ENCODE measurements around the gene EHBP1. TPM values are rescaled to one million over a fixed set of nuclear protein-coding genes. Genes with fewer than 3 reads are reported as not detected.

Gene EHBP1
- total RNA-seq, 2 experiments from 2014 or later = 21.4 to 22.3 TPM

DNA sequence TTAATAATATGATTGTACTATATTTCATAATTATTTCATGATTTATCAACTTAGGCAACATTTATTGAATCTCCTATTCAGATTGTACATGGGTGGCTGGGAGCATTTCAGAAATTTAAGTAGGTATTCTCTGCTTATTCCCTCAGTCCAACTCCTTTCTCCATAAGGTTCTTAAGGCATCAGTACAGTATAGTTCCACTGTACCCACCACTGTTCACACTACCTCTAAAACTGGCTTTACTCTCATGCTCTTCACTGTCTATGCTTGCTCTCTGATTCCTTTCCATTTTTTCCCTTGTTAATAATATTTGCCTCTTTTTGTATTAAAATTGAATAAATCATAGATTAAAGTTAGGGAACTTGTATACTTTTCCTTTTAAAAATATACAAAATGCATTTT lies 89.8 kb downstream of the EHBP1 start:
- H3K4me3 Mint-ChIP-seq = no peak overlapping the region
- ChIA-PET POLR2A (no interaction called here), CTCF (no interaction called here)
- Histone ChIP-seq H3K27me3 (ENCODE audit: control insufficient read depth in 1 of 2, insufficient read depth in 2 of 2, low read length in 2 of 2) (no peaks in the 10 kb centered on the region), H3K4me3 (ENCODE audit: low read length) (no peak overlapping the region), H3K9me3 (ENCODE audit: control insufficient read depth in 1 of 2, insufficient read depth in 1 of 2, low read length in 2 of 2) (no peaks in the 10 kb centered on the region), H3K36me3 (ENCODE audit: insufficient read depth, low read length) (no peaks in the 10 kb centered on the region), H3K4me1 (ENCODE audit: insufficient read depth, low read length) (no peaks in the 10 kb centered on the region), H3K27ac (ENCODE audit: low read depth in 1 of 2, low read length in 2 of 2) (no peak overlapping the region)
- H3K27ac Mint-ChIP-seq = no peak overlapping the region
- no peak for ATAC-seq (ENCODE audit: poor library complexity)
- no peaks in the 10 kb centered on the region for H3K9me3 Mint-ChIP-seq
- no peak for TF ChIP-seq CTCF (IDR thresholded peaks at IDR 0.05)
- peaks cover 16% of the 10 kb centered on the region for H3K4me1 Mint-ChIP-seq (ENCODE audit: low read depth)
- H3K27me3 Mint-ChIP-seq = no peaks in the 10 kb centered on the region
- no peaks in the 10 kb centered on the region for H3K36me3 Mint-ChIP-seq (ENCODE audit: low read depth)
- DNase-seq = no peak
- intact Hi-C loops (cut with DNase I, micrococcal nuclease) = no loop called here

GRCh38 chr2:62797107-62797506 lies 91.6 kb downstream of the EHBP1 start:
- POLR2A ChIA-PET = no interaction called here

DNA sequence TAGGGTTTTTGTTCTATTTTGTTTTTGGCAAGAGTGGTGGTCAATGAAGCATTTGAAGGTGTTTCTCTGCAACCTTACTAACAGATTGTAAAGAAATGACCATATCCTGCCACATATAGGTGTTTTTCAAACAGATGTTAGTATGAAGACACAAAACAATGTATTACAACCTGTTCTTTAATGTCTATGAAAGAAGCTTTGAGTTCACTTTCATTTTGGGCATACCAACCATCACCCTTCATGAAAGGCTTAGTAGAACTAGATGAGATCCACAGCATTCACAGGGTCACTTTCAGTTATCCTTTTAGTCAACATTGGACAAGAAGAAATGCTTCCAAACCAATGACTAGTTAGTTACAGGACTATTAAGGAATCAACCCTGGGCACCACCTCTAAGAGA lies 95.1 kb downstream of the EHBP1 start:
- no peaks in the 10 kb centered on the region for H3K4me1 ChIP-seq (ENCODE audit: insufficient read depth, low read length)
- no peaks in the 10 kb centered on the region for H3K9me3 Mint-ChIP-seq
- no peak overlapping the region for H3K27ac Mint-ChIP-seq
- ATAC-seq (ENCODE audit: poor library complexity) (no peak), DNase-seq (no peak)
- H3K4me3 Mint-ChIP-seq = no peak overlapping the region
- H3K36me3 Mint-ChIP-seq (ENCODE audit: low read depth) = peaks cover 15% of the 10 kb centered on the region
- POLR2A ChIA-PET = no interaction called here
- H3K27ac ChIP-seq (ENCODE audit: low read depth in 1 of 2, low read length in 2 of 2) = no peak overlapping the region
- no peak overlapping the region for H3K4me3 ChIP-seq (ENCODE audit: low read length)
- no peaks in the 10 kb centered on the region for H3K9me3 ChIP-seq (ENCODE audit: control insufficient read depth in 1 of 2, insufficient read depth in 1 of 2, low read length in 2 of 2)
- H3K4me1 Mint-ChIP-seq (ENCODE audit: low read depth) = peaks cover 36% of the 10 kb centered on the region
- no peaks in the 10 kb centered on the region for H3K36me3 ChIP-seq (ENCODE audit: insufficient read depth, low read length)
- no peaks in the 10 kb centered on the region for H3K27me3 ChIP-seq (ENCODE audit: control insufficient read depth in 1 of 2, insufficient read depth in 2 of 2, low read length in 2 of 2)
- CTCF ChIA-PET = no interaction called here
- H3K27me3 Mint-ChIP-seq = no peaks in the 10 kb centered on the region
- no peak for TF ChIP-seq CTCF (IDR thresholded peaks at IDR 0.05)
- intact Hi-C loops (cut with DNase I, micrococcal nuclease) = no loop called here

More at GRCh38 chr2:62797107-62797506, 91.6 kb downstream of the EHBP1 start:
- no peaks in the 10 kb centered on the region for H3K27me3 ChIP-seq (ENCODE audit: control insufficient read depth in 1 of 2, insufficient read depth in 2 of 2, low read length in 2 of 2)
- no peak overlapping the region for H3K27ac ChIP-seq (ENCODE audit: low read depth in 1 of 2, low read length in 2 of 2)
- no peak for TF ChIP-seq CTCF (IDR thresholded peaks at IDR 0.05)
- Mint-ChIP-seq H3K9me3 (no peaks in the 10 kb centered on the region), H3K27ac (no peak overlapping the region), H3K4me3 (no peak overlapping the region), H3K4me1 (ENCODE audit: low read depth) (peaks cover 34% of the 10 kb centered on the region), H3K36me3 (ENCODE audit: low read depth) (peaks cover 3% of the 10 kb centered on the region), H3K27me3 (no peaks in the 10 kb centered on the region)
- ATAC-seq (ENCODE audit: poor library complexity) (no peak), DNase-seq (no peak)
- H3K36me3 ChIP-seq (ENCODE audit: insufficient read depth, low read length) = no peaks in the 10 kb centered on the region
- H3K4me1 ChIP-seq (ENCODE audit: insufficient read depth, low read length) = no peaks in the 10 kb centered on the region
- intact Hi-C loops (cut with DNase I, micrococcal nuclease) = no loop called here
- CTCF ChIA-PET = no interaction called here
- no peak overlapping the region for H3K4me3 ChIP-seq (ENCODE audit: low read length)
- H3K9me3 ChIP-seq (ENCODE audit: control insufficient read depth in 1 of 2, insufficient read depth in 1 of 2, low read length in 2 of 2) = no peaks in the 10 kb centered on the region

Measured in CD4-positive, alpha-beta T cell (primary cell).